Stimulated activated CD4-positive, alpha-beta T cell treated with anti-CD3 and anti-CD28 coated beads, TNF-alpha, amount 100 ng/mL, for 1 hour (primary cell): ENCODE data around the gene TPI1.

Experiments used
- DNase-seq, 3 donors: peaks; one replicate each; pipeline ENCODE4 v3.0.0-alpha.2; 2020; ENCODE audit warnings: low read depth in 3 of 3, low spot score in 1 of 3

Gene TPI1

GRCh38 chr12:6828781-6829535 is 38.4 kb upstream of the TPI1 start:
- peak in 1 of 3 donors; percentile 21 for DNase-seq

GRCh38 chr12:6829536-6830220 is 37.7 kb upstream of the TPI1 start:
- DNase-seq, result no peak

GRCh38 chr12:6830286-6830890 is 36.9 kb upstream of the TPI1 start:
- no peak for DNase-seq

DNA sequence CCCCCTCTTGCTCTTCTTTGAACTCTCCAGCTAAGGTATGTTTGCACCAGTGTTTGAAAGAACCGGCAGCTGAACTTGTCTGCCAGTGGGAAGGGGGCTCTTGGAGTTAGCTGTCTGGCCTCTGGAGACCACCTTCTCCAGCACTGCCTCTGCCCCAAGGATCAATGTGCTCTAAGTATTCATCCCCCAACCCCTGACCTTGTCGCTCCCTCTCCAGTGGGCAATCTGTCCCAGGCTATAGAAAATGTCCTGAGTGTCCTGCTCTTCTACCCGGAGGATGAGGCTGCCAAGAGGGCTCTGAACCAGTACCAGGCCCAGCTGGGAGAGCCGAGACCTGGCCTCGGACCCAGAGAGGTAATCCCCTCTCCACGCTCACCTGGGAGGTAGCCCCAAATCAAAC is 36.3 kb upstream of the TPI1 start:
- DNase-seq, result no peak

GRCh38 chr12:6831450-6831995 is 35.8 kb upstream of the TPI1 start:
- no peak for DNase-seq

DNA sequence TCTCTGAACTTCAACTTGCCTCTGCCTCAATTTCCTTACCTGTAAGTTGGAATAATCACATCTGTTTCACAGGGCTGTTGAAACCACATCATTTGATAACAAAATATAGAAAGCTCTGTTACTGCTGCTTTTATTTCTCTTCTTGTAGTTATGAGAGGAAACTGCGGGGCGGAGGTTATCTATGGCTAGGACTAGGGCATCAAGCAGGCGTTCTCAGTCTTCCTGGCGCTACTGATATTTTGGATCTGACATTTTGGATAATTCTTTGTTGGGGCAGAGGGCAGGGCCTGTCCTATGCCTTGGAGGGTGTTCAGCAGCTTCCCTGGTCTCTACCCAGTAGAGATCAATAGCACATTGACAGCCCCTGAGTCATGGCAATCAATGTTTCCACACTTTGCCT is 35.2 kb upstream of the TPI1 start:
- DNase-seq, result no peak

- DNase-seq, result no peak
Observed at GRCh38 chr12:6833189-6833890, 34.0 kb upstream of the TPI1 start.

- no peak for DNase-seq
Observed at GRCh38 chr12:6834254-6834653, 33.1 kb upstream of the TPI1 start.

- no peak for DNase-seq
Observed at GRCh38 chr12:6834873-6835272, 32.5 kb upstream of the TPI1 start.

DNA sequence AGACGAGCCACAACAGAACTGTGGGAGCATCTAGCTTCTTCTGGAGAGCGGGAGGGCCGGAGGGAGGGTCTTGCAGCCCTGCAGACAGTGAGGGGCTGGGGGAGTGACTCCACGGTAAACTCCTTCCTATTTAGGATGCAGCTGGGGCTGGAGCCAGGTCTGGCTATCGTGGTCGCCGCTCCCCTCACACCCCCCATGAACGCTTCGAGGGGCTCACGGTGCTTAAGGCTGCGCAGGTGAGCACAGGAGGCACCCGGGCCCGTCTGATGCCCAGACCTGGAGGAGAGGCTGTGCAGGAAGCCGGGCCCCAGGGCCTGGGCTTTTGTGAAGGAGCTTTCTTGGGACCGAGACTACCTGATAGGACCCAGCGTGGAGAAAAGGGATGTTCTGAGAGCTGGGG is 30.5 kb upstream of the TPI1 start:
- DNase-seq, result no peak

DNA sequence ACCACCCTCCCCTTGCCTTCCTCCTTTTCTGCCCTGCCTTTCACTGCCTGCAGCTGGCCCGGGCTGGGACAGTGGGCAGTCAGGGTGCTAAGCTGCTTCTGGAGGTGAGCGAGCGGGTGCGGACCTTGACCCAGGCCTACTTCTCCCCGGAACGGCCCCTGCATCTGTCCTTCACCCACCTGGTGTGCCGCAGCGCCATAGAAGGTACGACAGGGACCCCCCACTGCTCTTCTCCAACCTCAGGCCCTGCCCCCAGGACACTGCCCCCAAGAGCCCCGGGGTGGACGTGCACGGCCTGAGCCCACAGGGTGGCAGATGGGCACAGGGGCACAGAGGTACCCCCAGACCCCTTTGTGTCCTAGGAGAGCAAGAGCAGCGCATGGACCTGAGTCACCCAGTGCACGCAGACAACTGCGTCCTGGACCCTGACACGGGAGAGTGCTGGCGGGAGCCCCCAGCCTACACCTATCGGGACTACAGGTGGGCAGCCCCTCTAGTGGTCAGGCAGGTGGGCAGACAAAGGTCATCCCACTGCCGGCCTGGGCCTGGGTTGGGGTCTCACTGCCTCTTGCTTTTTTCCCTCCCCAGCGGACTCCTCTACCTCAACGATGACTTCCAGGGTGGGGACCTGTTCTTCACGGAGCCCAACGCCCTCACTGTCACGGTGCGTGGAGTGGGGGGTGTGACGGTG is 29.8 kb upstream of the TPI1 start:
- DNase-seq, result no peak

DNA sequence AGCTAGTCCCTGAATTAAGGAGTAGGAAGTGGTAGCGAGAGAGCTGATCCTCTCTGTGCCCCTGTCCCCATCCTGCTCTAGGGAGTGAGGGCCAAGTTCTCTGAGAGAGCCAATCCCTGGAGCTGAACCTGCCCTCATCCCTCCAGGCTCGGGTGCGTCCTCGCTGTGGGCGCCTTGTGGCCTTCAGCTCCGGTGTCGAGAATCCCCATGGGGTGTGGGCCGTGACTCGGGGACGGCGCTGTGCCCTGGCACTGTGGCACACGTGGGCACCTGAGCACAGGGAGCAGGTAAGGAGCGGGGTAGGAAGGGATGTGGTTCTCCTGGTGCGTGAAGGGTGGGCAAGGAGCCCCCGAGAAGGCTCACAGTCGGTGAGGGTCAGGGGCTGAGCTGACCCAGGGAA is 28.5 kb upstream of the TPI1 start:
- no peak for DNase-seq

- DNase-seq, result no peak
Observed at GRCh38 chr12:6839482-6840201, 27.7 kb upstream of the TPI1 start.

DNA sequence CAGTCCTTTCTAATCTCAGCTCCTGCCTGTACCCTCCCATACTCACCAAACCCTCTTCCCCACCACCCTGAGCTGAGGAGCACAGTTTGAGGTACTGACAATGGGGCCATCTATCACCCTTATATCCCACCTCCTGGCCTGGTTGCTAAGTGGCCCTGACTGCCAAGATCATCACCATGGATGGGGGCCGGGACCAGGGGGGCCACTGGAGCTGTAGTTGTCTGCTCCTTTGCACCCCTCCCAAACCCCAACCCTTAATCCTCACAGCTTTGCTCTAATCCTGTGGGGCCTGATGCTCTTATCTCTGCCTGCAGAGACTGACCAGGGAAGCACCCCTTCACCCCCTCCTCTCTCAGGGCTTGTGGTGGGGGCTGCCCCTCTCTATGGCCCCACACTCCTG is 27.0 kb upstream of the TPI1 start:
- no peak for DNase-seq

GRCh38 chr12:6840761-6841515 is 26.4 kb upstream of the TPI1 start, which contains the start of gene GNB3:
Gene GNB3, plus strand, starts transcription at chr12:6840925. Its CDS starts 363 bp downstream, at chr12:6841288.
- no peak for DNase-seq

DNA sequence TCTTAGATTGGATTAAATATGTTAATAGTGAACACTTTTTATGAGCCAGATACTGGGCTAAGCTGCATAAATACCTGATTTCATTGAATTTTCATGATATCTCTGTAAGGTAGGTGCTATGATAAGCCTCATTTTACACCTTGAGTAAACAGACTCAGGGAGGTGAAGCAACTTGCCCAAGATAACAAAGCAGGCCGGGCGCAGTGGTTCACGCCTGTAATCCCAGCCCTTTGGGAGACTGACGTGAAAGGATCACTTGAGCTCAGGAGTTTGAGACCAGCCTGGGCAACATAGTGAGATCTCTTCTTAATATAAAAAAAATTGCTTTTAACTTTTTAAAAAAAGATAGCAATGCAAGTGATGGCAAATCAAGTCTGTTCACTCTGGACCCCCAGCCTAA is 25.3 kb upstream of the TPI1 start:
- no peak for DNase-seq

DNA sequence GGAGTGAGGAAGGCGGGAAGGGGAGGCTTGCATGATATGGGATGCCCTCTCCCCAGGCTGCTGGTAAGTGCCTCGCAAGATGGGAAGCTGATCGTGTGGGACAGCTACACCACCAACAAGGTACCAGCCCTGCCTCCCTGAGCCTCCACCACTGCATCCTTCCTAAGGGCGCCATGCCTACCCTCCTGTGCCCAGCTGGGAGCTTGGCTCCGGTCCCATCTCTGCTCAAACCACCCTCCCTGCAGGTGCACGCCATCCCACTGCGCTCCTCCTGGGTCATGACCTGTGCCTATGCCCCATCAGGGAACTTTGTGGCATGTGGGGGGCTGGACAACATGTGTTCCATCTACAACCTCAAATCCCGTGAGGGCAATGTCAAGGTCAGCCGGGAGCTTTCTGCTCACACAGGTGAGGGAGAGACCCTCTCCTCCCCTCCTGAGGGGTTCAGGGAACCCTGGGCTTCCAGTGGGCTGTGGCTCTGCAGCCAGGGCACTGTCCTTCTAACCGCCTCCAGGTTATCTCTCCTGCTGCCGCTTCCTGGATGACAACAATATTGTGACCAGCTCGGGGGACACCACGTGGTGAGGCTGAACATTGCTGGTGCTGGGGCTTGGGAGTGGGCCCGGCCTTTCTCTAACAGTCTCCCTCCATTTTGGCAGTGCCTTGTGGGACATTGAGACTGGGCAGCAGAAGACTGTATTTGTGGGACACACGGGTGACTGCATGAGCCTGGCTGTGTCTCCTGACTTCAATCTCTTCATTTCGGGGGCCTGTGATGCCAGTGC is 24.0 kb upstream of the TPI1 start:
- DNase-seq, result no peak

DNA sequence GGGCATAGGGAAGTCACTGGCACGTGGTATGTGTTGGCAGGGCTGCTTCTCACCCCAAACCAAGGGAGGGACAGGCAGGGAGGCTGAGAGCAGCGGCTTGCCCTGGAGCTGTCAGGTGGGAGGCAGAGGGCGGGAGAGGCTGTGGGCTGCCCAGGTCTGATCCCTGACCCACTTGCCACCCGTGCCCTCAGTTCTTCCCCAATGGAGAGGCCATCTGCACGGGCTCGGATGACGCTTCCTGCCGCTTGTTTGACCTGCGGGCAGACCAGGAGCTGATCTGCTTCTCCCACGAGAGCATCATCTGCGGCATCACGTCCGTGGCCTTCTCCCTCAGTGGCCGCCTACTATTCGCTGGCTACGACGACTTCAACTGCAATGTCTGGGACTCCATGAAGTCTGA is 21.9 kb upstream of the TPI1 start:
- no peak for DNase-seq
